H1 (cell line): Measurements from ENCODE around the gene GRIP2. TPM values are rescaled to one million over a fixed set of nuclear protein-coding genes. Genes with fewer than 3 reads are reported as not detected.

Experiments
- EGR1 ChIP-seq: IDR thresholded peaks from 2 replicates; pipeline ENCODE4 v1.6.1; 2011; ENCODE audit warnings: low read depth, low read length, borderline replicate concordance
- KDM1A ChIP-seq: fragments of 200-600, 300-600 bp; sonication (generic); IDR thresholded peaks from 2 replicates; pipeline ENCODE4 v1.7.1; 2016; ENCODE audit warnings: mild to moderate bottlenecking, low read length, borderline replicate concordance
- polyA plus RNA-seq, 7 experiments: library from polyadenylated mRNA; depleted of rRNA in 3 of 7; stranded (reverse) in 5 of 7; unstranded in 2 of 7; fragments of >200 nt in 5 of 7; fragments of 200-250 nt in 2 of 7; gene quantifications; 1 replicate in 5 of 7; 2 replicates in 1 of 7; 4 replicates in 1 of 7; pipeline versions ENCODE4 v1.2.1 to v1.2.3, GENCODE V29; 2011 to 2013; ENCODE audit warnings: missing spikeins in 2 of 7, mixed read lengths in 2 of 7
- total RNA-seq: library from RNA; stranded (reverse); fragmentation: NEBNext Ultra II Directional; extraction: Animal tissue kit (Norgen Biotek cat#: 25700); gene quantifications from 2 replicates; pipeline ENCODE4 v1.2.1, GENCODE V29; 2021
- TF ChIP-seq, protein P1 (sequence below): fragments of 300-600 bp; sonication (generic); IDR thresholded peaks from 2 replicates; pipeline ENCODE4 v1.7.1; 2012; ENCODE audit warnings: low read length, moderate library complexity, mild to moderate bottlenecking, inconsistent platforms; ENCODE audit not compliant: insufficient replicate concordance

The GRIP2 gene
- total and polyA plus RNA-seq, 2 of the 8 experiments (the other 6 are each of a cell fraction or from before 2014, with no cell fraction given): 2.5 to 6.4 TPM

DNA sequence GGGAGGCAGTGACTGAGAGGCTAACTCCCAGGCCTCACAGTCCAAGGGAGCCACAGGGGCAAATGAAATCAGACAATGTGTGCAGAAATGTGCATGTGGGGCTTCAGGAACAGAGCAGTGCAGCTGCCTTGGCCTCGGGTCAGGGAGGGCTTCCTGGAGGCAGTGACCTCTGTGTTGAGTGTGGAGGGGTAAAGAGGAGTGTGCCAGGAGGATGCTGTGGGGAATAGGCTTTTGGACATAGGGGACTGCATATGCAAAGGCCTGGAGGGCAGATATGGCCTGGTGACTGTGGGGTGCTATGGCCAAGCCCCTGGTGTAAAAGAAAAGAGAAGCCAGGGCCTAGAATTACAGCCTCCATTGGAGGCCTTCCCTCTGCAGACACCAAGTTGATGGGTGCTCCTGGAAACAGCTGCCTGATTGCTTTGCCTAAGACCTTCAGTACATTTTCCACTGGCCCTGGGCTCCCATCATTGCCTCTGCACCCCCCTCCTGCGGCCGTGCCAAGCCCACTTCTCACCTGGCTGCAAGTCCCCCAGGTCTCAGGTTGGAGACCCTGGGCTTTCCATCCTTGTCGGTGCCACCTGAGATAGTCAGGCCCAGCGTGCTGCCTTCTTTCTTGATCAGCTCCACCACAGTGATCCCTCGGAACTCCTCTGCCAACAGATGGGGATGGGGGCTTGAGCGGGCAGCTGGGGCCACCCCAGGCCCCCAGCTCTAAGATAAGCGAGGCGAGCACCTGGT is 15.1 kb downstream of the GRIP2 start (continued):
- TF ChIP-seq, protein P1, sequence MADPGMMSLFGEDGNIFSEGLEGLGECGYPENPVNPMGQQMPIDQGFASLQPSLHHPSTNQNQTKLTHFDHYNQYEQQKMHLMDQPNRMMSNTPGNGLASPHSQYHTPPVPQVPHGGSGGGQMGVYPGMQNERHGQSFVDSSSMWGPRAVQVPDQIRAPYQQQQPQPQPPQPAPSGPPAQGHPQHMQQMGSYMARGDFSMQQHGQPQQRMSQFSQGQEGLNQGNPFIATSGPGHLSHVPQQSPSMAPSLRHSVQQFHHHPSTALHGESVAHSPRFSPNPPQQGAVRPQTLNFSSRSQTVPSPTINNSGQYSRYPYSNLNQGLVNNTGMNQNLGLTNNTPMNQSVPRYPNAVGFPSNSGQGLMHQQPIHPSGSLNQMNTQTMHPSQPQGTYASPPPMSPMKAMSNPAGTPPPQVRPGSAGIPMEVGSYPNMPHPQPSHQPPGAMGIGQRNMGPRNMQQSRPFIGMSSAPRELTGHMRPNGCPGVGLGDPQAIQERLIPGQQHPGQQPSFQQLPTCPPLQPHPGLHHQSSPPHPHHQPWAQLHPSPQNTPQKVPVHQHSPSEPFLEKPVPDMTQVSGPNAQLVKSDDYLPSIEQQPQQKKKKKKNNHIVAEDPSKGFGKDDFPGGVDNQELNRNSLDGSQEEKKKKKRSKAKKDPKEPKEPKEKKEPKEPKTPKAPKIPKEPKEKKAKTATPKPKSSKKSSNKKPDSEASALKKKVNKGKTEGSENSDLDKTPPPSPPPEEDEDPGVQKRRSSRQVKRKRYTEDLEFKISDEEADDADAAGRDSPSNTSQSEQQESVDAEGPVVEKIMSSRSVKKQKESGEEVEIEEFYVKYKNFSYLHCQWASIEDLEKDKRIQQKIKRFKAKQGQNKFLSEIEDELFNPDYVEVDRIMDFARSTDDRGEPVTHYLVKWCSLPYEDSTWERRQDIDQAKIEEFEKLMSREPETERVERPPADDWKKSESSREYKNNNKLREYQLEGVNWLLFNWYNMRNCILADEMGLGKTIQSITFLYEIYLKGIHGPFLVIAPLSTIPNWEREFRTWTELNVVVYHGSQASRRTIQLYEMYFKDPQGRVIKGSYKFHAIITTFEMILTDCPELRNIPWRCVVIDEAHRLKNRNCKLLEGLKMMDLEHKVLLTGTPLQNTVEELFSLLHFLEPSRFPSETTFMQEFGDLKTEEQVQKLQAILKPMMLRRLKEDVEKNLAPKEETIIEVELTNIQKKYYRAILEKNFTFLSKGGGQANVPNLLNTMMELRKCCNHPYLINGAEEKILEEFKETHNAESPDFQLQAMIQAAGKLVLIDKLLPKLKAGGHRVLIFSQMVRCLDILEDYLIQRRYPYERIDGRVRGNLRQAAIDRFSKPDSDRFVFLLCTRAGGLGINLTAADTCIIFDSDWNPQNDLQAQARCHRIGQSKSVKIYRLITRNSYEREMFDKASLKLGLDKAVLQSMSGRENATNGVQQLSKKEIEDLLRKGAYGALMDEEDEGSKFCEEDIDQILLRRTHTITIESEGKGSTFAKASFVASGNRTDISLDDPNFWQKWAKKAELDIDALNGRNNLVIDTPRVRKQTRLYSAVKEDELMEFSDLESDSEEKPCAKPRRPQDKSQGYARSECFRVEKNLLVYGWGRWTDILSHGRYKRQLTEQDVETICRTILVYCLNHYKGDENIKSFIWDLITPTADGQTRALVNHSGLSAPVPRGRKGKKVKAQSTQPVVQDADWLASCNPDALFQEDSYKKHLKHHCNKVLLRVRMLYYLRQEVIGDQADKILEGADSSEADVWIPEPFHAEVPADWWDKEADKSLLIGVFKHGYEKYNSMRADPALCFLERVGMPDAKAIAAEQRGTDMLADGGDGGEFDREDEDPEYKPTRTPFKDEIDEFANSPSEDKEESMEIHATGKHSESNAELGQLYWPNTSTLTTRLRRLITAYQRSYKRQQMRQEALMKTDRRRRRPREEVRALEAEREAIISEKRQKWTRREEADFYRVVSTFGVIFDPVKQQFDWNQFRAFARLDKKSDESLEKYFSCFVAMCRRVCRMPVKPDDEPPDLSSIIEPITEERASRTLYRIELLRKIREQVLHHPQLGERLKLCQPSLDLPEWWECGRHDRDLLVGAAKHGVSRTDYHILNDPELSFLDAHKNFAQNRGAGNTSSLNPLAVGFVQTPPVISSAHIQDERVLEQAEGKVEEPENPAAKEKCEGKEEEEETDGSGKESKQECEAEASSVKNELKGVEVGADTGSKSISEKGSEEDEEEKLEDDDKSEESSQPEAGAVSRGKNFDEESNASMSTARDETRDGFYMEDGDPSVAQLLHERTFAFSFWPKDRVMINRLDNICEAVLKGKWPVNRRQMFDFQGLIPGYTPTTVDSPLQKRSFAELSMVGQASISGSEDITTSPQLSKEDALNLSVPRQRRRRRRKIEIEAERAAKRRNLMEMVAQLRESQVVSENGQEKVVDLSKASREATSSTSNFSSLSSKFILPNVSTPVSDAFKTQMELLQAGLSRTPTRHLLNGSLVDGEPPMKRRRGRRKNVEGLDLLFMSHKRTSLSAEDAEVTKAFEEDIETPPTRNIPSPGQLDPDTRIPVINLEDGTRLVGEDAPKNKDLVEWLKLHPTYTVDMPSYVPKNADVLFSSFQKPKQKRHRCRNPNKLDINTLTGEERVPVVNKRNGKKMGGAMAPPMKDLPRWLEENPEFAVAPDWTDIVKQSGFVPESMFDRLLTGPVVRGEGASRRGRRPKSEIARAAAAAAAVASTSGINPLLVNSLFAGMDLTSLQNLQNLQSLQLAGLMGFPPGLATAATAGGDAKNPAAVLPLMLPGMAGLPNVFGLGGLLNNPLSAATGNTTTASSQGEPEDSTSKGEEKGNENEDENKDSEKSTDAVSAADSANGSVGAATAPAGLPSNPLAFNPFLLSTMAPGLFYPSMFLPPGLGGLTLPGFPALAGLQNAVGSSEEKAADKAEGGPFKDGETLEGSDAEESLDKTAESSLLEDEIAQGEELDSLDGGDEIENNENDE: no peak
- TF ChIP-seq KDM1A: no peak
- no peak for TF ChIP-seq EGR1
